CD1c-positive myeloid dendritic cell (primary cell): ENCODE data around the gene CD48.
A peak's percentile ranks its signal among the peaks of the same experiment; 100 is the strongest.
"Not testable (repeated sequence)": the region's sequence is repeated elsewhere in the genome, so short reads cannot be mapped to it uniquely, and the experiment has no call there.

Source experiments
- DNase-seq: peaks from one replicate; pipeline ENCODE4 v3.0.0-alpha.2; 2016; ENCODE audit errors: extremely low spot score

The CD48 gene

GRCh38 chr1:160741612-160742348, 30.2 kb upstream of the CD48 start:
- no peak for DNase-seq

GRCh38 chr1:160741092-160741501, 29.5 kb upstream of the CD48 start:
- DNase-seq: no peak

- no peak for DNase-seq
Measured at GRCh38 chr1:160740133-160740688, 28.6 kb upstream of the CD48 start.

GRCh38 chr1:160739098-160739511, 27.5 kb upstream of the CD48 start, which contains the start of gene SLAMF7:
Gene SLAMF7, plus strand, starts transcription at chr1:160739247. Its CDS starts 55 bp downstream, at chr1:160739302.
- DNase-seq: peak; percentile 88

- no peak for DNase-seq
Measured at GRCh38 chr1:160738271-160738670, 26.6 kb upstream of the CD48 start.

GRCh38 chr1:160734301-160734700, 22.7 kb upstream of the CD48 start:
- DNase-seq: no peak

- no peak for DNase-seq
Measured at GRCh38 chr1:160733898-160734297, 22.3 kb upstream of the CD48 start.

- peak; percentile 46 for DNase-seq
Measured at GRCh38 chr1:160731990-160732389, 20.4 kb upstream of the CD48 start.

GRCh38 chr1:160731564-160731963, 19.9 kb upstream of the CD48 start:
- DNase-seq: not testable (repeated sequence)

- DNase-seq: peak; percentile 35
Measured at GRCh38 chr1:160727316-160727640, 15.7 kb upstream of the CD48 start.

- peak; percentile 87 for DNase-seq
Measured at GRCh38 chr1:160726498-160727315, 15.1 kb upstream of the CD48 start.

GRCh38 chr1:160726114-160726497, 14.5 kb upstream of the CD48 start:
- no peak for DNase-seq

- no peak for DNase-seq
Measured at GRCh38 chr1:160724465-160725242, 13.0 kb upstream of the CD48 start.

GRCh38 chr1:160723332-160723731, 11.7 kb upstream of the CD48 start:
- DNase-seq: no peak

GRCh38 chr1:160722726-160723125, 11.1 kb upstream of the CD48 start:
- no peak for DNase-seq

- no peak for DNase-seq
Measured at GRCh38 chr1:160721473-160721872, 9.9 kb upstream of the CD48 start.

GRCh38 chr1:160720356-160721085, 8.9 kb upstream of the CD48 start:
- DNase-seq: no peak

- DNase-seq: peak; percentile 35
Measured at GRCh38 chr1:160718210-160718609, 6.6 kb upstream of the CD48 start.

GRCh38 chr1:160717306-160717705, 5.7 kb upstream of the CD48 start:
- peak; percentile 39 for DNase-seq

GRCh38 chr1:160716013-160716412, 4.4 kb upstream of the CD48 start:
- DNase-seq: no peak

- DNase-seq: not testable (repeated sequence)
Measured at GRCh38 chr1:160714034-160714648, 2.5 kb upstream of the CD48 start.
